BJ (cell line): ENCODE measurements around the gene PRKCH. TPM values are rescaled to one million over a fixed set of nuclear protein-coding genes. Genes with fewer than 3 reads are reported as not detected.

ENCODE experiments used
- CTCF ChIA-PET: fragments of 350-600 bp; formaldehyde crosslinking; extraction: SDS; loops from one replicate; lab custom pipeline; 2021; ENCODE audit warnings: antibody characterized with exemption, inconsistent platforms; lab: Yijun Ruan, JAX
- POLR2A ChIA-PET: fragments of 300-600 bp; sonication (Branson Sonifier 250); formaldehyde crosslinking; extraction: SDS; loops from one replicate; lab custom pipeline; 2021; ENCODE audit warnings: antibody characterized with exemption; lab: Charles Lee
- DNase-seq: peaks from one replicate; pipeline ENCODE4 v3.0.0-alpha.2; 2011; ENCODE audit warnings: low read depth
- H3K27me3 ChIP-seq: 2 replicates; pipeline ENCODE4 v1.6.0; 2011; ENCODE audit warnings: low read length; ENCODE audit not compliant: control insufficient read depth, insufficient read depth
- H3K36me3 ChIP-seq: 2 replicates; pipeline ENCODE4 v1.5.1; 2011; ENCODE audit warnings: low read length; ENCODE audit not compliant: control insufficient read depth, insufficient read depth
- H3K4me3 ChIP-seq: 2 replicates; pipeline ENCODE4 v1.5.1; 2011; ENCODE audit warnings: low read depth, mild to moderate bottlenecking, control low read depth, low read length
- CTCF ChIP-seq: IDR thresholded peaks from 2 replicates; pipeline ENCODE4 v1.5.1; 2011; ENCODE audit warnings: low read depth, mild to moderate bottlenecking, control low read depth, inconsistent platforms, low read length, moderate library complexity; ENCODE audit not compliant: insufficient read depth
- polyA plus RNA-seq: library from polyadenylated mRNA; depleted of rRNA; stranded (reverse); fragments of >200 nt; gene quantifications from 2 replicates; pipeline ENCODE4 v1.2.3, GENCODE V29; 2011

PRKCH gene
- polyA plus RNA-seq, 1 experiment: 2.0 TPM

GRCh38 chr14:61535032-61535431 is 213.7 kb downstream of the PRKCH start:
- no peak for TF ChIP-seq CTCF
- DNase-seq: no peak
- CTCF ChIA-PET: interaction anchor here (4.7 kb wide), 1 partner anchor 59 kb away, joined by 16 read pairs; no protein-coding TSS in a partner anchor

DNA sequence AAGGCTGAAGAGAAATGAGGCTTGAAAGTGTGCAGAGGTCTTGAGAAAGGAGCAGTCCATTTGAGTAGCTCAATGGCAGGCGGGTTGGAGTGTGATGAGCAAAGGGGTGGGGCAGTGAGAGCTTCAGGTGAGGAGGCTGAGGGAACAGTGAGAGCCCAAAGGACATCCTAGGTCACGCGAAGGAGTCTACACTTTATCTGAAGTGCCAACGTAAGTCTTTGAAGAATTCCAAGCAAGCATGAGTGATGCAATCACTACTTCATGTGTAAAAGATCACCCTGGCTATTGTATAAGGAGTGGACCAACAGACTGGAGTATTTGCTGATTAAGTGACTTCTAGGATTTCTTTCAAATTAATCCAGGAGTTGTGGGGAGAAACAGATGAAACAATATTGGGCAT is 214.1 kb downstream of the PRKCH start:
- POLR2A ChIA-PET: no interaction called here
- CTCF ChIA-PET: interaction anchor here (1.5 to 4.7 kb wide), 3 partner anchors 14 to 60 kb away, joined by 4 to 16 read pairs (median 4); no protein-coding TSS in a partner anchor

More at GRCh38 chr14:61535032-61535431, 213.7 kb downstream of the PRKCH start:
- Histone ChIP-seq H3K36me3 (no peaks in the 10 kb centered on the region), H3K27me3 (no peaks in the 10 kb centered on the region), H3K4me3 (no peak overlapping the region)
- POLR2A ChIA-PET: no interaction called here

GRCh38 chr14:61536661-61537562 is 215.5 kb downstream of the PRKCH start:
- CTCF ChIA-PET: interaction anchor here (1.0 to 4.7 kb wide), 4 partner anchors 13 to 61 kb away, joined by 3 to 16 read pairs (median 4); no protein-coding TSS in a partner anchor
- TF ChIP-seq CTCF: no peak
- no peaks in the 10 kb centered on the region for H3K36me3 ChIP-seq
- POLR2A ChIA-PET: interaction anchor here (0.8 to 1.2 kb wide), 4 partner anchors 10 to 161 kb away, joined by 3 to 15 read pairs (median 6); no protein-coding TSS in a partner anchor
- H3K4me3 ChIP-seq: no peak overlapping the region
- DNase-seq: no peak
- H3K27me3 ChIP-seq: no peaks in the 10 kb centered on the region

More for the DNA sequence above, 214.1 kb downstream of the PRKCH start:
- TF ChIP-seq CTCF: no peak
- Histone ChIP-seq H3K36me3 (no peaks in the 10 kb centered on the region), H3K4me3 (no peak overlapping the region), H3K27me3 (no peaks in the 10 kb centered on the region)
- no peak for DNase-seq

- Histone ChIP-seq H3K27me3 (no peaks in the 10 kb centered on the region), H3K4me3 (no peak overlapping the region), H3K36me3 (no peaks in the 10 kb centered on the region)
- CTCF ChIA-PET: interaction anchor here (1.0 to 4.7 kb wide), 2 partner anchors 25 to 62 kb away, joined by 3 to 16 read pairs; no protein-coding TSS in a partner anchor
- POLR2A ChIA-PET: interaction anchor here (0.8 to 1.2 kb wide), 4 partner anchors 9 to 160 kb away, joined by 3 to 15 read pairs (median 6); no protein-coding TSS in a partner anchor
- no peak for TF ChIP-seq CTCF
- no peak for DNase-seq
These were observed 216.4 kb downstream of the PRKCH start for GRCh38 chr14:61537563-61538463.
